ENCODE data around the gene PLCH1. TPM values are rescaled to one million over a fixed set of nuclear protein-coding genes. Genes with fewer than 3 reads are reported as not detected.

PLCH1 gene
- total and polyA plus RNA-seq, 2 of the 8 experiments (the other 6 are each of a cell fraction or from before 2014, with no cell fraction given): 5.8 to 17.2 TPM

GRCh38 chr3:155688481-155688880 lies 56.4 kb downstream of the PLCH1 start (continued):
- no peak for TF ChIP-seq CHD7 (IDR thresholded peaks at IDR 0.05; ENCODE audit: insufficient replicate concordance, low read length)
- TF ChIP-seq RNF2 (IDR thresholded peaks at IDR 0.05; ENCODE audit: borderline replicate concordance, low read depth, low read length, missing control alignments, poor library complexity, severe bottlenecking): no peak
- TF ChIP-seq KDM4A (IDR thresholded peaks at IDR 0.05; ENCODE audit: low read depth, low read length, severe bottlenecking): no peak
- TF ChIP-seq RFX5 (IDR thresholded peaks at IDR 0.05; ENCODE audit: borderline replicate concordance, low read depth, low read length): no peak
- no peak for TF ChIP-seq ATF3 (IDR thresholded peaks at IDR 0.05; ENCODE audit: insufficient read depth, low read depth, low read length)
- TF ChIP-seq CHD2 (IDR thresholded peaks at IDR 0.05; ENCODE audit: low read length): no peak
- no peak for TF ChIP-seq RAD21 (IDR thresholded peaks at IDR 0.05 in 1 of 2, conservative IDR thresholded peaks at IDR 0.05 in 1 of 2; ENCODE audit: low read depth in 2 of 2, low read length in 2 of 2)
- TF ChIP-seq KDM5A (IDR thresholded peaks at IDR 0.05; ENCODE audit: low read length): no peak
- TF ChIP-seq YY1 (IDR thresholded peaks at IDR 0.05; ENCODE audit: low read depth, low read length): no peak
- TF ChIP-seq JUND (IDR thresholded peaks at IDR 0.05; ENCODE audit: low read length): no peak
- no peak for TF ChIP-seq TAF7 (optimal IDR thresholded peaks at IDR 0.05; ENCODE audit: borderline replicate concordance, low read depth, low read length)

Measured in H1 (cell line).